Activated CD4-positive, CD25-positive, alpha-beta regulatory T cell treated with anti-CD3 and anti-CD28 coated beads, Interleukin-2, amount 50 U/mL, for 24 hours (primary cell): ENCODE data around the gene SLC26A4.

Experiments used
- ATAC-seq, 2 donors: fragments of 150-1000 bp; cut with Tn5 transposase; one replicate each; pipeline ENCODE4 v1.10.0; 2021; ENCODE audit warnings: mild to moderate bottlenecking in 1 of 2, moderate library complexity in 1 of 2

The SLC26A4 gene

GRCh38 chr7:107754642-107755041, 94.0 kb downstream of the SLC26A4 start:
- no peak for ATAC-seq

DNA sequence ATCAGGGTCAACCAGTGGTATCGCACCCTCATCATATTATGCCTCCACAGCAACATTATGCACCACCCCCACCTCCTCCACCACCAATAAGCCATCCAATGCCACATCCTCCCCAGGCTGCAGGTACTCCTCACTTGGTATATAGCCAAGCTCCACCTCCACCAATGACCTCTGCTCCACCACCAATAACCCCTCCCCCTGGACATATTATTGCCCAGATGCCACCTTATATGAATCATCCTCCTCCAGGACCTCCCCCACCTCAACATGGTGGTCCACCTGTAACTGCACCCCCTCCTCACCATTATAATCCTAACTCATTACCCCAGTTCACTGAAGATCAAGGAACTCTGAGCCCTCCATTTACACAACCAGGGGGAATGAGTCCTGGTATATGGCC, 98.0 kb downstream of the SLC26A4 start:
- no peak for ATAC-seq

- ATAC-seq: no peak
These were observed 106.8 kb downstream of the SLC26A4 start for GRCh38 chr7:107767391-107767790.
